Bladder microvascular endothelial cell (primary cell): Measurements from ENCODE around the gene IFI6. TPM values are rescaled to one million over a fixed set of nuclear protein-coding genes. Genes with fewer than 3 reads are reported as not detected.

ENCODE experiments used
- total RNA-seq: library from RNA; depleted of rRNA; stranded (reverse); fragments of >200 nt; gene quantifications from 2 replicates; pipeline ENCODE4 v1.2.3, GENCODE V29; 2014

IFI6 gene, protein sequence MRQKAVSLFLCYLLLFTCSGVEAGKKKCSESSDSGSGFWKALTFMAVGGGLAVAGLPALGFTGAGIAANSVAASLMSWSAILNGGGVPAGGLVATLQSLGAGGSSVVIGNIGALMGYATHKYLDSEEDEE
- total RNA-seq: 42.7 and 87.9 TPM in 2 replicates

DNA sequence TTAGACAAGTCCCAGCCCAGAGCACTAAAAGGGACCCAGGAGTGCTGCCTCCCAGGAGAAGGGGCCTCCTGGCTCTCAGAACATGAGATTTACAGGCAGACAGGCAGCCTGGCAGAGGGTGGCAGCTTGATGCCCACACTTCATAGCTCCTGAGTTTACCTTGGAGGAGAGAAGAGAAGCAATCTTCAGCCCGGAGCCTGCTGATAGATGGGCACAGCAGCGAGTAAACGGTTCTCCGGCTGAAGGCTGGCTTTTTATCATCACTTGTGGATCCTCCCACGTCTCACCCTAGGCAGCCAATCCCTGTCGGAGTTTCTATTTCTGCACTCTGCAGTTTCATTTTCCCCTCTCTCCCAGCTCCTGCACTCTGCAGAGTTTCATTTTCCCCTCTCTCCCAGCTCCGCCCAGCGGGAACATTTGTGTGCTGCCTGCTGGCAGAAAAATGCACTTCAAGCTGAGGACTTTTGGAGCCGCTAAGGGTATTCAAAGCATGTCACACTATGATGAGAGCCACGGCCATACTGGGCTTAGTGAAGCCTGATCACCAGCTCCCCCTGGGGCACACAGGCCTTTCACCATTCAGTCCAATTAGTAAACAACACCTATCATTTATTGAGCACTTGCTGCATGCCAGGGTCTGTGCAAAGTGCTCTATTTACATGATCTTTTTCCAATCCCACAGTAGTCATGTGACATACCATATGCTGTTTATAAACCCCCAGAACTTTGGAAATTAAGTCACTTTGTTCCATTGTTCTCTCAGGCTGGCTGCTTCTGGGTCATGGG lies at the start of gene IFI6:
Gene IFI6, minus strand, starts transcription at position 229 of the 786 bp plus-strand sequence. CDS start 2,878 bp downstream, outside the sequence.

DNA sequence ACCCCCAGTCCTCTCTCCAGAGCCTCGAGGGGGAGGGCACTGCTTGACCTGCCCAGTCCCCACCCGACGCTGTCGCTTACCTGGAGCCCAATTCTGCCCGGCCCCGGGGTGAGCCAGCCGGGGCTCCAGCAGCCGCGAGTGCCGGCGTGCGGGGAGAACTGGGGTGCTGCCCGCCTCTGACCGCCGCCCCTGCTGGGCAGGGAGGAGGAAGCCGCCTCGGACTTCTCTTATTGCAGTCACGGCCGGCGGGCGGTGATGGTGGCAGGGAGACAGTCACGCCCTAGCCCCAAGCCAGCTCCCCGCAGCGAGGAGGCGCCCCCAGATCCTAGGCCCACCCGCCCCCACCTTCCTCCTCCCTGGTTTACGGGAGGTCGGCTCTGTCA lies 37.0 kb downstream of the IFI6 start, which contains the start of gene FGR:
Gene FGR, minus strand, starts transcription at position 201 of the 383 bp plus-strand sequence. CDS start 11,269 bp downstream, outside the sequence.

Other genes with a start within 250 kb of the IFI6 start
- gene WASF2, start 182.0 kb downstream of the IFI6 start, total RNA-seq: 31.6 and 103 TPM in 2 replicates
- 3.9 and 17.2 TPM in 2 replicates for gene AHDC1, start 68.0 kb downstream of the IFI6 start, total RNA-seq
- 0.06 and 0.49 TPM in 2 replicates for gene FGR, start 37.0 kb downstream of the IFI6 start, total RNA-seq
- gene FAM76A, start 53.8 kb upstream of the IFI6 start, total RNA-seq: 8.0 and 8.6 TPM in 2 replicates
- 67.0 and 163 TPM in 2 replicates for gene STX12, start 101.0 kb upstream of the IFI6 start, total RNA-seq
- 33.4 and 63.5 TPM in 2 replicates for gene PPP1R8, start 158.6 kb upstream of the IFI6 start, total RNA-seq
- gene THEMIS2, start 200.4 kb upstream of the IFI6 start, total RNA-seq: 5.0 and 19.3 TPM in 2 replicates
- 33.9 and 38.9 TPM in 2 replicates for gene RPA2, start 242.4 kb upstream of the IFI6 start, total RNA-seq